HUES48 (cell line): ENCODE data around the gene NDUFA8.

Experiments
- H3K27ac ChIP-seq: one replicate; pipeline ENCODE4 v1.7.0; 2013; ENCODE audit warnings: low read depth, low read length, inconsistent platforms
- H3K27me3 ChIP-seq: 2 replicates; pipeline ENCODE4 v1.6.1; 2013; ENCODE audit warnings: mild to moderate bottlenecking, low read length; ENCODE audit not compliant: control insufficient read depth, insufficient read depth
- H3K36me3 ChIP-seq: 2 replicates; pipeline ENCODE4 v1.6.1; 2013; ENCODE audit warnings: low read length; ENCODE audit not compliant: control insufficient read depth, insufficient read depth
- H3K4me1 ChIP-seq: 2 replicates; pipeline ENCODE4 v1.6.1; 2013; ENCODE audit warnings: mild to moderate bottlenecking, low read length; ENCODE audit not compliant: control insufficient read depth, insufficient read depth
- H3K4me3 ChIP-seq: 2 replicates; pipeline ENCODE4 v1.5.1; 2013; ENCODE audit warnings: mild to moderate bottlenecking, low read depth, low read length
- H3K9ac ChIP-seq: 2 replicates; pipeline ENCODE4 v1.6.1; 2013; ENCODE audit warnings: mild to moderate bottlenecking, low read depth, low read length, moderate library complexity
- H3K9me3 ChIP-seq: 2 replicates; pipeline ENCODE4 v1.6.1; 2013; ENCODE audit warnings: low read length; ENCODE audit not compliant: control insufficient read depth, insufficient read depth

NDUFA8 gene

GRCh38 chr9:122183501-122183900 is 23.9 kb upstream of the NDUFA8 start:
- Histone ChIP-seq H3K9me3 (no peaks in the 10 kb centered on the region), H3K27ac (no peak overlapping the region), H3K9ac (no peak overlapping the region), H3K4me3 (no peak overlapping the region), H3K36me3 (no peaks in the 10 kb centered on the region), H3K4me1 (no peaks in the 10 kb centered on the region), H3K27me3 (no peaks in the 10 kb centered on the region)

DNA sequence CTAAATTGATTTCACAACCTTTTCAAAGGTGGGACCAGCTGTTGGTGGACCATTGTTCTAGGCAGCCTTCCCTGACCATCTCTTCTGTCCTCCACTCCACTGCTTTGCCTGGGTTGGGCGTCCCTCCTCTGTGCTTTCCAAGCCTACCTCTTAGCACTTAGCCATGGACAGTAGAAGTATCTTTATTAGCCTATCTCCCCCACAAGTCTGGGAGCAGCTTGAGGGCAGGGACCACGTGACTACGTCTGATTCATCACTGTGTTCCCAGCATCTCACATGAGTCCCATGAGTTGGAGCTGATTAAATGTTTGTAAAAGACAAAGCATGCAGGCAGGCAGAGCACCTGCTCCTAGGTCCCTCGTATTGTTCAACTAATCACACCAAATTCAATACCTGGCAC is 21.1 kb upstream of the NDUFA8 start:
- Histone ChIP-seq H3K36me3 (no peaks in the 10 kb centered on the region), H3K9me3 (no peaks in the 10 kb centered on the region), H3K4me1 (no peaks in the 10 kb centered on the region), H3K9ac (no peak overlapping the region), H3K4me3 (no peak overlapping the region), H3K27me3 (no peaks in the 10 kb centered on the region), H3K27ac (no peak overlapping the region)

DNA sequence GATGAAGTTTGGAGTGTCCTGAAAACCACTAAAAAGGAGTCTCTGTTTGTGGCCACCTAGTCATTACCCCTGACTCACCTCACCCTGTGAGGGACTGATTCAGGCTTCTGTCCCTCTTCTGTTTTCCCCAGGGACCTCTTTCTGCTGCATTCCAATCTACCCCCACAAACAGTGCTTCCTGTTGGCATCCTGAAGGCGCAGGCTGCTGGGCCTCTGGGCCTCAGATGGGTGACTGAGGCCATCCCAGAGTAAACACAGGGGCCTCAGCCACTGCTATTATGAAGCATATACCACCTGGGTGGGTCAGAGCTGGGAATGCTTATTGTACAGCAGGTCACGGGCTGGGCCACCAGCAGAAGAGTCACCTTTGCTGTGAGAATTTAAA is 20.1 kb upstream of the NDUFA8 start:
- H3K27me3 ChIP-seq: no peaks in the 10 kb centered on the region
- H3K9me3 ChIP-seq: no peaks in the 10 kb centered on the region
- H3K4me1 ChIP-seq: no peaks in the 10 kb centered on the region
- no peak overlapping the region for H3K9ac ChIP-seq
- no peak overlapping the region for H3K27ac ChIP-seq
- H3K4me3 ChIP-seq: no peak overlapping the region
- H3K36me3 ChIP-seq: no peaks in the 10 kb centered on the region

DNA sequence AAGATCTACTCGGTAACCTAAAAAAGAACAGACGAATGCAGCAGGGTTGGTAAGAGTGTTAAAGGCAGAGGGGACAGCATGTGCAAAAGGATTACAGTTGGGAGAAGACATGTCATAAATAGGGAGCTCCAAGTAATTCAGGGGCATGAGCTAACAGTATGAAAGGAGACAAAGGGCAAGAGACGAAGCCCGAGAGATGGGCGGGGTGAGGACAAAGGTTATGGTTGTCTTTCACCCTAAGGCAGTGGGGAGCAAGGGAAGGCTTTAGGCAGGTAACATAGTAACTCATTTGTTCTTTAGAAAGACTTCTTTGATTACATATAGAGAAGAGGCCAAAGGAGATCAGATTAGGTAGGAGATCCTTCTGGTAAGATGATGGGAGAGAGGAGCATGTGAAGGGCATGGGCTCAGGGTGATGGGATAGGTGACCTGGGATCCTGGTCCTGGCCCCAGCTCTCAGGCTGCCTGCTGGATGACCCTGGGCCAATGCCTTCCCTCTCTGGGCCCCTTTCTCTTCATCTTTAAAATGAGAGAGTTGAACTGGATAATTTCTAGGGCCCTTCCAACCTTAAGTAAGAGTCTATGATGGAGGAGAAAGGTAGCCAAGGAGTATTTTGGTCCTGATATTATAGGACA is 19.6 kb upstream of the NDUFA8 start:
- H3K27me3 ChIP-seq: no peaks in the 10 kb centered on the region
- H3K4me1 ChIP-seq: no peaks in the 10 kb centered on the region
- H3K4me3 ChIP-seq: no peak overlapping the region
- H3K27ac ChIP-seq: no peak overlapping the region
- H3K36me3 ChIP-seq: no peaks in the 10 kb centered on the region
- no peak overlapping the region for H3K9ac ChIP-seq
- H3K9me3 ChIP-seq: no peaks in the 10 kb centered on the region

GRCh38 chr9:122176916-122177315 is 17.3 kb upstream of the NDUFA8 start:
- Histone ChIP-seq H3K9ac (no peak overlapping the region), H3K9me3 (no peaks in the 10 kb centered on the region), H3K36me3 (no peaks in the 10 kb centered on the region), H3K27me3 (peaks cover 2% of the 10 kb centered on the region; the same call in 1 of the 2 replicates), H3K4me3 (no peak overlapping the region), H3K27ac (no peak overlapping the region), H3K4me1 (no peaks in the 10 kb centered on the region)

DNA sequence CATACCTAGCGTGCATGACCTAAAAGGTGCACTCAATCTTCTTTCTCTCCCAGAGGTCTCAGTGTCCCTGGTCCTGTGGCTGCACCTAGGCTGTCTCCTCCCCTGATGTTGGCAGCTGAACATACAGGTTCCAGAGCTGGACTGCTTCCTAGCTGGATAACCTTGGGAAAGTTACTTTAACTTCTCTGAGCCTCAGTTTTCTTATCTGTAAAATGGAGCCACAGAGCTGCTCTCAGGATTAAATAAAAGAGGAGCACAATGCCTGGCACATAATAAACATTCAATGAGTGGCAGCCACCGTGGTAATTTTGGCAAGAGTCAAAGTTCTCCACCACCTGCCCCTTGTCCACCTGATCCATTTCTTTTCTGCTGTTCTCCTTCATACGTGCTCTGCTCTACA is 14.1 kb upstream of the NDUFA8 start:
- Histone ChIP-seq H3K36me3 (no peaks in the 10 kb centered on the region), H3K9ac (no peak overlapping the region), H3K4me3 (no peak overlapping the region), H3K27me3 (peaks cover 2% of the 10 kb centered on the region; the same call in 1 of the 2 replicates), H3K4me1 (no peaks in the 10 kb centered on the region), H3K27ac (no peak overlapping the region), H3K9me3 (no peaks in the 10 kb centered on the region)

GRCh38 chr9:122172131-122172530 is 12.6 kb upstream of the NDUFA8 start:
- Histone ChIP-seq H3K9me3 (no peaks in the 10 kb centered on the region), H3K27ac (no peak overlapping the region), H3K36me3 (no peaks in the 10 kb centered on the region), H3K4me3 (no peak overlapping the region), H3K27me3 (peaks cover 2% of the 10 kb centered on the region; the same call in 1 of the 2 replicates), H3K4me1 (no peaks in the 10 kb centered on the region), H3K9ac (no peak overlapping the region)

DNA sequence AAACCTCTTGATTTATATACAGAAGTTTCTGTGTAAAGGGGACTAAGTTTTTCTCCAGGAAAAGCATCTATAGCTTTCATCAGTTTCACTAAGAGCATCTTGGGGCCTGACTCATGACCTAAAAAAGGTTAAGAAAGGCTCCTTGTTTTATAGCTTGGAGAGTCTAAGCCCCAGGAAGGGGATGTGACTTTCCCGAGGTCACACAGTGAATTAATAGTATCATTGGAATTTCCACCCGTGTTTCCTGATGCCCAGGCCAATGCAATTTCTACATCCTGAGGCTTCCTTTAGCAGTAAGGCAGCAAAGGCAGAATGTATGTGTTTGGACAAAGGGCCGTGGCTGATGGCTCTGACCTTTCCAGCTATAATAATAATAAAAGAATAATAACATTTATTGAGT is 8.8 kb upstream of the NDUFA8 start:
- Histone ChIP-seq H3K27me3 (peaks cover 1% of the 10 kb centered on the region; the same call in 1 of the 2 replicates), H3K9me3 (no peaks in the 10 kb centered on the region), H3K36me3 (no peaks in the 10 kb centered on the region), H3K27ac (no peak overlapping the region), H3K4me1 (no peaks in the 10 kb centered on the region), H3K4me3 (no peak overlapping the region), H3K9ac (no peak overlapping the region)

- Histone ChIP-seq H3K9ac (no peak overlapping the region), H3K27me3 (no peaks in the 10 kb centered on the region; the same call in 1 of the 2 replicates), H3K27ac (no peak overlapping the region), H3K36me3 (no peaks in the 10 kb centered on the region), H3K9me3 (peaks cover 7% of the 10 kb centered on the region; the same call in 1 of the 2 replicates), H3K4me1 (no peaks in the 10 kb centered on the region), H3K4me3 (no peak overlapping the region)
These were observed 4.7 kb upstream of the NDUFA8 start for GRCh38 chr9:122164286-122164685.

DNA sequence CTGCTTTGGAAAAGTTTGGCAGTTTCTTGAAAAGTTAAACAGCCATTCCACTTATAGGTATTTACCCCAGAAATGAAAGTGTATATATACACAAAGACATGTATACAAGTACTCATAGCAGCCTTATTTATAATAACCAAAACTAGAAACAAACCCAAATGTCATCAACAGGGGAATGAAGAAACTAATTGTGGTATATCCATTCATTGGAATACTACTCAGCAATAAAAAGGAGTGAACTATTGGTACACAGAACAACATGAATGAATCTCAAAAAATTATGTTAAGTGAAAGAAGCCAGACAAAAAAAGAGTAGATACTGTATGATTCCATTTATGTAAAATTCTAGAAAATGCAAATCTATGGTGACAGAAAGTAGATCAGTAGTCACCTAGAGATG is 2.8 kb upstream of the NDUFA8 start:
- H3K9me3 ChIP-seq: peaks cover 7% of the 10 kb centered on the region; the same call in 1 of the 2 replicates
- H3K9ac ChIP-seq: no peak overlapping the region
- H3K27me3 ChIP-seq: no peaks in the 10 kb centered on the region; the same call in 1 of the 2 replicates
- no peaks in the 10 kb centered on the region for H3K36me3 ChIP-seq
- H3K4me1 ChIP-seq: 0 out of 2 replicates have a peak, but pooled peaks cover 4% of the 10 kb centered on the region
- no peak overlapping the region for H3K4me3 ChIP-seq
- H3K27ac ChIP-seq: no peak overlapping the region

DNA sequence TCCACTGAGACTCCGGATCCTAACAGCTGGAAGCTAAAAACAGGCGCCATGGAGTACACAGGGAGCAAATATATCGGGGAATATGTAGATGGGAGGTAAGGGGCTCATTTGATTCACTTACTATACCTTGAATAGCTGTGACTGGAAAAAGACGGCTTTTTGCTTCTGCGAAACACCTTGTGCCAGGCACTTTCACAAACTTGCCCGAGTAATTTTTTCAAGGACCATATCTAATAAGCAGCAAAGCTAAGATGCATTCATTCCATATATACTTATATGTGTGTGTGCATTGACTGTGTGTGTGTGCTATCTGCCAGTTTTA is 307 bp upstream of the NDUFA8 start:
- Histone ChIP-seq H3K27me3 (no peaks in the 10 kb centered on the region), H3K9me3 (peaks cover 7% of the 10 kb centered on the region; the same call in 1 of the 2 replicates), H3K4me1 (peaks cover 4% of the 10 kb centered on the region; the same call in 1 of the 2 replicates), H3K27ac (no peak overlapping the region), H3K4me3 (peak overlapping the region; percentile 81), H3K36me3 (no peaks in the 10 kb centered on the region), H3K9ac (no peak overlapping the region)
